GM10266 (cell line): ENCODE data around the gene NCR1.
"Not testable (repeated sequence)": the region's sequence is repeated elsewhere in the genome, so short reads cannot be mapped to it uniquely, and the experiment has no call there.

ENCODE experiments used
- DNase-seq: peaks from one replicate; pipeline ENCODE4 v3.0.0; 2012; ENCODE audit errors: extremely low spot score
- CTCF ChIP-seq: IDR thresholded peaks from 2 replicates; pipeline ENCODE4 v1.5.1; 2012; ENCODE audit warnings: mild to moderate bottlenecking, low read depth; ENCODE audit not compliant: control insufficient read depth, insufficient read depth; ENCODE audit errors: missing control alignments

Gene NCR1

DNA sequence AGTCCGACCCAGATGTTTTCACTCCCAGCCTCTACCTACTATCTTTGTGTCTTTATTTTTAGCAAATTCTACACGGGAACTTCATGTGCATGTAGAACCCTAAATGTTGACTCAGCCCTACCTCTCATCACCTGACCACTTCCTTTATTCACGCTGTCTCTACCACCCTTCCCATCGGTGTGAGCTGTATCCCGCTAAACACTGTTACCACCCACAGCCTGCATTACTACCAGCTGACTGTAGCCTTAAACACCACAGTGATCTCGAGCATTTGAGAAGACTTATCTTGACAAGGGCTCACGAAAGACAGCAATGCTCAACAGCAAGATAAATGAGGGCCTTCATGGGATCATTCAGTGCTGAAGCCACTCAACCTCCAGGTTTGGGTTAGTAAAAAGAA lies 15.1 kb downstream of the NCR1 start:
- no peak for DNase-seq
- no peak for TF ChIP-seq CTCF

DNA sequence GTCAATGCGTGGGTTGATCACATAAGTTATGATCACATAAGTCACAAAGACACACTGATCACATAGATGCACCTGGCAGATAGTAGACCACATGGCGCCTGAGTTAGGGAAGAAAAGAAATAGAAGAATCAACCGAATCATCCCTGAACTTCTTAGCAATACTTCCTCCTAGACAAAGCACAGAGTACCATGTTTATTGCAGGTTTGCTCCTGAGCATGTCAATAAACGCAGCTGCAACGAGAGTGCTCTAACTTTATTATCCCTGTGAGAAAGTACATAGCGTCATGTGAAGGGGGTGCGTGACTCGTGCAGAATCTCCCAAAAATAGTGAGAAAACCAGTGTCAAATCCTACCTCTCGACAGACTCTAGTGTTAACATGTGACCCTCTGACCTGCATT lies 17.3 kb downstream of the NCR1 start:
- TF ChIP-seq CTCF, result no peak
- DNase-seq, result no peak

GRCh38 chr19:54928299-54928698 lies 22.4 kb downstream of the NCR1 start:
- no peak for DNase-seq
- no peak for TF ChIP-seq CTCF

GRCh38 chr19:54937926-54938325 lies 32.0 kb downstream of the NCR1 start:
- TF ChIP-seq CTCF, result no peak
- peak; percentile 62 for DNase-seq

DNA sequence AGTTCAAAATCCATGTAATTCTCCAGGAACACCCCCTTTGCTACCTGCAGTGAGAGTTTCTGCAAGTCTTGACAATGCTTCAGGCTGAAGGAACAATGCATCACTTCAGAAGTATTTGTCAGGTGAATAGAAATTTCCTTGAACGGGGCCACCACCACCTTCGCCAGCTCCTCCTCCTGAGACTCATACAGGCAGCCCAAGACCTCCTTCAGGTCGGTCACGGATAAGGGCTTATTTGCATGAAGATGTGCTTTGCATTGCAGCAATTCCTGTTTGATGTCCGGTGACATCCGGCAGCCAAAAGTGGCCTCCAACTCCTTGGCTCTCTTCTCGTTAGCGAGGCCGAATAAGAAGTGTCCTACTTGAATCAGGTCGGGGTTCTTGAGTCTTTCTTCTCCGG lies 33.0 kb downstream of the NCR1 start:
- TF ChIP-seq CTCF, result no peak
- no peak for DNase-seq

GRCh38 chr19:54939538-54939937 lies 33.6 kb downstream of the NCR1 start:
- DNase-seq, result not testable (repeated sequence)

GRCh38 chr19:54943772-54944361 lies 37.9 kb downstream of the NCR1 start:
- DNase-seq, result not testable (repeated sequence)

GRCh38 chr19:54947381-54947780 lies 41.4 kb downstream of the NCR1 start, which contains the start of gene NLRP7:
Gene NLRP7 (minus strand): TSS chr19:54947530.
- DNase-seq, result no peak
- TF ChIP-seq CTCF, result no peak
